ENCODE measurements around the gene GOLM1.
"Not testable (repeated sequence)": the region's sequence is repeated elsewhere in the genome, so short reads cannot be mapped to it uniquely, and the experiment has no call there.

DNA sequence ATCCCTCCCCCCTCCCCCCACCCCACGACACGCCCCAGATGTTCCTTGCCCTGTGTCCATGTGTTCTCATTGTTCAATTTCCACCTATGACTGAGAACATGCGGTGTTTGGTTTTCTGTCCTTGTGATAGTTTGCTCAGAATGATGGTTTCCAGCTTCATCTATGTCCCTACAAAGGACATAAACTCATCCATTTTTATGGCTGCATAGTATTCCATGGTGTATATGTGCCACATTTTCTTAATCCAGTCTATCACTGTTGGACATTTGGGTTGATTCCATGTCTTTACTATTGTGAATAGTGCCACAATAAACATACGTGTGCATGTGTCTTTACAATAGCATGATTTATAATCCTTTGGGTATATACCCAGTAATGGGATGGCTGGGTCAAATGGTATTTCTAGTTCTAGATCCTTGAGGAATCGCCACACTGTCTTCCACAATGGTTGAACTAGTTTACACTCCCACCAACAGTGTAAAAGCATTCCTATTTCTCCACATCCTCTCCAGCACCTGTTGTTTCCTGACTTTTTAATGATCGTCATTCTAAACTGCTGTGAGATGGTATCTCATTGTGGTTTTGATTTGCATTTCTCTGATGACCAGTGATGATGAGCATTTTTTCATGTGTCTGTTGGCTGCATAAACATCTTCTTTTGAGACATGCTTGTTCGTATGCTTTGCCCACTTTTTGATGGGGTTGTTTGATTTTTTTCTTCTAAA lies 51.2 kb downstream of the GOLM1 start:
- TF ChIP-seq, protein P1, sequence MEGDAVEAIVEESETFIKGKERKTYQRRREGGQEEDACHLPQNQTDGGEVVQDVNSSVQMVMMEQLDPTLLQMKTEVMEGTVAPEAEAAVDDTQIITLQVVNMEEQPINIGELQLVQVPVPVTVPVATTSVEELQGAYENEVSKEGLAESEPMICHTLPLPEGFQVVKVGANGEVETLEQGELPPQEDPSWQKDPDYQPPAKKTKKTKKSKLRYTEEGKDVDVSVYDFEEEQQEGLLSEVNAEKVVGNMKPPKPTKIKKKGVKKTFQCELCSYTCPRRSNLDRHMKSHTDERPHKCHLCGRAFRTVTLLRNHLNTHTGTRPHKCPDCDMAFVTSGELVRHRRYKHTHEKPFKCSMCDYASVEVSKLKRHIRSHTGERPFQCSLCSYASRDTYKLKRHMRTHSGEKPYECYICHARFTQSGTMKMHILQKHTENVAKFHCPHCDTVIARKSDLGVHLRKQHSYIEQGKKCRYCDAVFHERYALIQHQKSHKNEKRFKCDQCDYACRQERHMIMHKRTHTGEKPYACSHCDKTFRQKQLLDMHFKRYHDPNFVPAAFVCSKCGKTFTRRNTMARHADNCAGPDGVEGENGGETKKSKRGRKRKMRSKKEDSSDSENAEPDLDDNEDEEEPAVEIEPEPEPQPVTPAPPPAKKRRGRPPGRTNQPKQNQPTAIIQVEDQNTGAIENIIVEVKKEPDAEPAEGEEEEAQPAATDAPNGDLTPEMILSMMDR (IDR thresholded peaks at IDR 0.05 in 4 of 5, conservative IDR thresholded peaks at IDR 0.05 in 1 of 5), result not testable (repeated sequence)
- TF ChIP-seq POLR2A (IDR thresholded peaks at IDR 0.05), result not testable (repeated sequence)
